ENCODE results near the gene GPR176. TPM values are rescaled to one million over a fixed set of nuclear protein-coding genes. Genes with fewer than 3 reads are reported as not detected.

GPR176 gene
- polyA plus RNA-seq, 3 donors, result 0.08 to 0.18 TPM; not detected in 1

GRCh38 chr15:39874890-39875549 is 45.0 kb downstream of the GPR176 start:
- Histone ChIP-seq H3K27ac (ENCODE audit: low read depth in 1 of 2, low read length in 2 of 2) (no peak overlapping the region), H3K79me2 (ENCODE audit: insufficient read depth, low read length) (no peaks in the 10 kb centered on the region), H3K4me3 (replicated peaks in 1 of 3; ENCODE audit: low read depth in 2 of 3, low read length in 3 of 3) (no peak overlapping the region), H3K4me1 (ENCODE audit: control insufficient read depth in 1 of 2, insufficient read depth in 2 of 2, low read length in 2 of 2) (peaks cover 0 to 4% of the 10 kb centered on the region in 2 donors), H2AFZ (ENCODE audit: insufficient read depth, low read depth, low read length, poor library complexity, severe bottlenecking) (no peak overlapping the region), H4K20me1 (ENCODE audit: insufficient read depth, low read length) (no peaks in the 10 kb centered on the region), H3K4me2 (replicated peaks; ENCODE audit: extremely low read depth, low read length, poor library complexity, severe bottlenecking) (no peak overlapping the region), H3K9ac (ENCODE audit: insufficient read depth, low read length, poor library complexity, severe bottlenecking) (no peak overlapping the region), H3K27me3 (ENCODE audit: control insufficient read depth in 2 of 2, insufficient read depth in 2 of 2, low read length in 2 of 2) (no peaks in the 10 kb centered on the region), H3K9me3 (replicated peaks in 1 of 2; ENCODE audit: control insufficient read depth in 1 of 2, insufficient read depth in 1 of 2, low read length in 2 of 2) (no peaks in the 10 kb centered on the region), H3K36me3 (replicated peaks in 1 of 2; ENCODE audit: control insufficient read depth in 1 of 2, insufficient read depth in 2 of 2, low read length in 2 of 2) (no peaks in the 10 kb centered on the region)
- H3K27me3 Mint-ChIP-seq (ENCODE audit: low read depth in 3 of 3), result peaks cover 0 to 5% (median 4%) of the 10 kb centered on the region in 3 donors
- peak; percentile 53 for TF ChIP-seq CTCF (IDR thresholded peaks at IDR 0.05)
- H3K36me3 Mint-ChIP-seq, result no peaks in the 10 kb centered on the region
- 95% methylated on average over 4 of the region's 9 CpGs for WGBS (ENCODE audit: insufficient coverage)
- no peak overlapping the region for H3K4me3 Mint-ChIP-seq
- peaks cover 5% of the 10 kb centered on the region for H3K4me1 Mint-ChIP-seq
- intact Hi-C loops (cut with micrococcal nuclease), result no loop called here
- no peak overlapping the region for H3K27ac Mint-ChIP-seq
- H3K9me3 Mint-ChIP-seq, result peaks cover 0 to 2% (median 0%) of the 10 kb centered on the region in 7 donors
- DNase-seq, result peak; percentile 3 to 14 (median 8)

GRCh38 chr15:39873978-39874377 is 46.1 kb downstream of the GPR176 start:
- intact Hi-C loops (cut with micrococcal nuclease), result no loop called here

More at GRCh38 chr15:39873978-39874377, 46.1 kb downstream of the GPR176 start:
- no peak for TF ChIP-seq CTCF (IDR thresholded peaks at IDR 0.05)
- Histone ChIP-seq H4K20me1 (ENCODE audit: insufficient read depth, low read length) (no peaks in the 10 kb centered on the region), H3K79me2 (ENCODE audit: insufficient read depth, low read length) (no peaks in the 10 kb centered on the region), H3K4me1 (ENCODE audit: control insufficient read depth in 1 of 2, insufficient read depth in 2 of 2, low read length in 2 of 2) (peaks cover 0 to 4% of the 10 kb centered on the region in 2 donors), H3K4me3 (replicated peaks in 1 of 3; ENCODE audit: low read depth in 2 of 3, low read length in 3 of 3) (no peak overlapping the region), H3K9me3 (replicated peaks in 1 of 2; ENCODE audit: control insufficient read depth in 1 of 2, insufficient read depth in 1 of 2, low read length in 2 of 2) (no peaks in the 10 kb centered on the region), H3K9ac (ENCODE audit: insufficient read depth, low read length, poor library complexity, severe bottlenecking) (no peak overlapping the region), H2AFZ (ENCODE audit: insufficient read depth, low read depth, low read length, poor library complexity, severe bottlenecking) (no peak overlapping the region), H3K27ac (ENCODE audit: low read depth in 1 of 2, low read length in 2 of 2) (no peak overlapping the region), H3K4me2 (replicated peaks; ENCODE audit: extremely low read depth, low read length, poor library complexity, severe bottlenecking) (no peak overlapping the region), H3K36me3 (replicated peaks in 1 of 2; ENCODE audit: control insufficient read depth in 1 of 2, insufficient read depth in 2 of 2, low read length in 2 of 2) (no peaks in the 10 kb centered on the region), H3K27me3 (ENCODE audit: control insufficient read depth in 2 of 2, insufficient read depth in 2 of 2, low read length in 2 of 2) (no peaks in the 10 kb centered on the region)
- Mint-ChIP-seq H3K4me3 (no peak overlapping the region), H3K9me3 (peaks cover 0 to 2% (median 0%) of the 10 kb centered on the region in 7 donors), H3K27me3 (ENCODE audit: low read depth in 3 of 3) (peaks cover 0 to 5% (median 4%) of the 10 kb centered on the region in 3 donors), H3K4me1 (peaks cover 5% of the 10 kb centered on the region), H3K27ac (no peak overlapping the region), H3K36me3 (no peaks in the 10 kb centered on the region)
- no CpG with 5 or more reads among the region's 2 CpGs for WGBS (ENCODE audit: insufficient coverage)
- no peak for DNase-seq
